GM12873 (cell line): Measurements from ENCODE around the gene PASD1.

ENCODE experiments used
- TF ChIP-seq, protein P1 (sequence below): IDR thresholded peaks from 2 replicates; pipeline ENCODE4 v1.5.1; 2012; ENCODE audit warnings: low read depth, mild to moderate bottlenecking, moderate library complexity, low read length, control low read depth; ENCODE audit not compliant: insufficient read depth; ENCODE audit errors: missing control alignments

Gene PASD1

DNA sequence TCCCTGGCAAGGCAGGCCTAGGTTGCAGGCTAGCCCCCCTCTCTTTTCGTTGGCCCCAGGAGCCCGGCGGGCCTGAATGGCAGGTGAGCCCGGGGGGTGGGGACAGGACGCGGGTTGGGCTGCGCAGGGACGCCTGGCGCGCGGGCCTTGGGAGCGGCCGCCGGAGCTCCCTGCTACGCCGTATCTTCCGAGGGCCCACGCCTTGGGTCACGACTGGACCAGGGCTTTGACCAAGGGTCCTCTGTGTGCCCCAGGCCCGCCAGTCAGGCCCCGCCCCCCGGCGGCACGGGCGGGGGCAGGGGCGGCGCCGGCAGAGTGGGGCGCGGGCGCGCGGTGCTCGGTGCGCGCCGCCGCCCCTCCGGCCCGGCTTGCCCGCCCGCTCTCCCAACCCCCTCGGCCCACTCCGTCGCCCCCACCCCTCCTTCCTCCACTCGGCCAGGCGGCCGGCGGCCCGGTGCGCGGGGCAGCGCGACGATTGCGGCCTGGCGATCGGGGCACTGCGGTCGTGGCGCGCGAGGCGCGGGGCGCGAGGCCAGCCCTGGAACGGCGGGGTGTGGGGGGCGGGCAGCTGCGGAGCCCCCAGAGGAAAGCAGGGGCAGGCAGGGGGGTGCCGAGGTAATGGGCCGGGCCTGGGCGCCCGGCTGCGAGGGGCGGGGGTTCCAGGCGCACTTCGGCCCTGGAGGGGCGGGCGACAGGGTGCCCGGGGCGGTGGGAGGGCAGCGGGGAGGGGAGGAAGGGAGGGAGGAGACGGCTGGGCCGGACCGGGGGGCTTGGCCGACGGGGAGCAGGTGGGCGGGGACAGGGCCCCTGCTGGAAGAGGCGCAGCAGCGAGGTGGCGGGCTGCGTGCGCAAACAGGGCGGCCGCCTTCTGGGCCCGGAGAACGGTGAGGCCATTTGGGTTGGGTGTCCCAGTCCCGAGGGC lies 131.4 kb downstream of the PASD1 start, which contains the start of gene PRRG3:
Gene PRRG3, plus strand, starts transcription at position 798 of the 922 bp plus-strand sequence. CDS start 3,357 bp downstream, outside the sequence.
- TF ChIP-seq, protein P1, sequence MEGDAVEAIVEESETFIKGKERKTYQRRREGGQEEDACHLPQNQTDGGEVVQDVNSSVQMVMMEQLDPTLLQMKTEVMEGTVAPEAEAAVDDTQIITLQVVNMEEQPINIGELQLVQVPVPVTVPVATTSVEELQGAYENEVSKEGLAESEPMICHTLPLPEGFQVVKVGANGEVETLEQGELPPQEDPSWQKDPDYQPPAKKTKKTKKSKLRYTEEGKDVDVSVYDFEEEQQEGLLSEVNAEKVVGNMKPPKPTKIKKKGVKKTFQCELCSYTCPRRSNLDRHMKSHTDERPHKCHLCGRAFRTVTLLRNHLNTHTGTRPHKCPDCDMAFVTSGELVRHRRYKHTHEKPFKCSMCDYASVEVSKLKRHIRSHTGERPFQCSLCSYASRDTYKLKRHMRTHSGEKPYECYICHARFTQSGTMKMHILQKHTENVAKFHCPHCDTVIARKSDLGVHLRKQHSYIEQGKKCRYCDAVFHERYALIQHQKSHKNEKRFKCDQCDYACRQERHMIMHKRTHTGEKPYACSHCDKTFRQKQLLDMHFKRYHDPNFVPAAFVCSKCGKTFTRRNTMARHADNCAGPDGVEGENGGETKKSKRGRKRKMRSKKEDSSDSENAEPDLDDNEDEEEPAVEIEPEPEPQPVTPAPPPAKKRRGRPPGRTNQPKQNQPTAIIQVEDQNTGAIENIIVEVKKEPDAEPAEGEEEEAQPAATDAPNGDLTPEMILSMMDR, result no peak

DNA sequence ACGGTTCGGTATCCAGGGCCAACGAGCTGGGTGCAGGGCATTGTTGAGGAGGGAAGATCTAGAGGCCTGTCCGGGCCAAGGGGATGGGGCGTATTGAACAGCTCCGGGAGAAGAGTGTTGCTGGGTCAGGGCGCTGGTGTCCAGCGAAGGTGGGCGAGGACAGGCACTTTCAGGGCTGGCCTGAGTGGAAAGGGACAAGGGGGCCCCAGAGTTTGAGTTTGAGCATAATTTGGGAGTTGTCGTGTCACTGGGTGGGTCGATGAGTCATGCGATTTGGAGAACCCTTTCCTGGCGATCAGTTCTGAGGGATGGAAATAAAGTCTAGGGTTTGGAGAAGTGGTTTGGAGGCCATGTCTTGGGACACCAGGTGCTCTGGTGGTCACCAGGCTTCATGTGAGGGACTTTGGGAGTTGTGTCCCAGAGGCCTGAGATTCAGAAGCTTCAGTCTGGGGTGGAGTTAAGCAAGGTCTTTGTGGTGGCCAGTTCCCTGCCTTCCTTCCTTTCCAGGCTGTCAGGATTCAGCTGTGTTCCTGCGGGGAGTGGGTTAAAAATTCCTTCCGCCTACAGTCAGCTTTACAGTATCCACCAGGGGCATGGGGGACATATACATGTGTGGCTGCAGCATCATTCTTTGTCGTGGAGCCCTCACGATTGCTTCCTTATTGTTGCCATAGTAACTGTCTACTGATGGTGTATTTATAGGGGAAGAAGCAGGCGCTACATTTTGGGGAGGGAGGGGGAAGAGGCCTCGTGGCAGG lies 132.3 kb downstream of the PASD1 start:
- TF ChIP-seq, protein P1, result no peak

DNA sequence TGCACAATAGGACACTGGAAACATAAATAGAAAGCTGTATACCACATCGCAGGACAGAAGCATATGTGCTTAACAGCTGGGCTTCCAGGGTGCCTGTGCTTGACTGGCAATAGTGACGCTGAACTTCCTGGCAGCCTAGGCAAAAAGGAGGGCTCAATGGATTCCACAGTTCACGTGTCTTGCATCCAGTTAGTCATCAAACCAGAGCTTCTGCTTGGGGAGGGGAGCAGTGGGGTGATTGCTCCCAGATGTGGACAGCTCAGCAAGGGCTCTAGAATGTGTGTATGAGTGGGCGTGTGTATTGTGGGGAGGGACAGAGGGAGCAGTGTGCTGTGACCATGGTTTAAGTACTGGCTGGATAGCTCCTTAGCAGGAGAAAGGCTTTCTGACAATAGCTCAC lies 134.0 kb downstream of the PASD1 start:
- TF ChIP-seq, protein P1, result no peak

DNA sequence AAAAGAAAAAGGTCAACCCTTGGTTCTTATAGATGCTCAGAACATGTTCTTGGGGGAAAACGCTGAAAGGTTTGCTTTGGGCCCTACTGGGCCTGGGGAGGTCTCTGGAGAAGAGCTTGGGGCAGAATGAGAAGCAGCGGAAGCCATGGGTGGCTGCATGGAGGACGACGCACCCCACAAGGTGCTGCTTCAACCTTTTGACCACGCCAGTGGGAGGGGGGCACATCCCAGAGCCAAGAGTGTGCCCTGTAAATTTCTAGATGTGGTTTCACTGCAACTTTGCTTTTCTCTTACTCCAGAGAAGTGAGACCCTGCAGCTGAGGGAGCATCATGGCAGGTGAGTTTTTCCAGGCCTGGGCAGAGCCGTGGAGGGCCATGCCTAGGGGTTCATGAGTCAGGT lies 135.0 kb downstream of the PASD1 start:
- TF ChIP-seq, protein P1, result no peak

DNA sequence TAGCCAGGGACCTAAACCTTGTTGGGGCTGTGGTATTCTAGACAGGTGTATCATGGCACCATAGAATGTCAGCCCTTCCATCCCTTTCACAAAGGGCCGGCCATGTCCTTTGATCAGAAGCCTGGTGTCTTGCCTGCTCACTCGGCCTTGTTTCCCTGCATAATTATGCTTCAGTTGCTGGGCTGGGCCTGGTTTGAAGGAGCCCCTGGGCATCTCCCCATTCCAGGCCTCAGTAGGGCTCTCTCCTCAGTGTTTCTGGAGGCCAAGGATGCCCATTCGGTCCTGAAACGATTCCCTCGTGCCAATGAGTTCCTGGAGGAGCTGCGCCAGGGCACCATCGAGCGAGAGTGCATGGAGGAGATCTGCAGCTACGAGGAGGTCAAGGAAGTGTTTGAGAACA lies 136.3 kb downstream of the PASD1 start:
- TF ChIP-seq, protein P1, result no peak

DNA sequence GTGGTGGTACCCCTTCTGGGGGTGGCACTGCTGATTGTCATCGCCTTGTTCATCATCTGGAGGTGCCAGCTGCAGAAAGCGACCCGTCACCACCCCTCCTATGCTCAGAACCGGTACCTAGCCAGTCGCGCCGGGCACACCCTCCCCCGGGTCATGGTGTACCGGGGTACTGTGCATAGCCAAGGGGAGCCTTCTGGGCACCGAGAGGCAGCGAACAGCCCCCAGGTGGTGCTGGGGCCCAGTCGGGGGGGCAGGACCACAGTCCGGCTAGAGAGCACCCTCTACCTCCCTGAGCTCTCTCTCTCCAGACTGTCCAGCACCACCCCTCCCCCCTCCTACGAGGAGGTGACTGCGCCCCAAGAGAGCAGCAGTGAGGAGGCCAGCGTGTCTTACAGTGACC lies 137.1 kb downstream of the PASD1 start:
- TF ChIP-seq, protein P1, result no peak

DNA sequence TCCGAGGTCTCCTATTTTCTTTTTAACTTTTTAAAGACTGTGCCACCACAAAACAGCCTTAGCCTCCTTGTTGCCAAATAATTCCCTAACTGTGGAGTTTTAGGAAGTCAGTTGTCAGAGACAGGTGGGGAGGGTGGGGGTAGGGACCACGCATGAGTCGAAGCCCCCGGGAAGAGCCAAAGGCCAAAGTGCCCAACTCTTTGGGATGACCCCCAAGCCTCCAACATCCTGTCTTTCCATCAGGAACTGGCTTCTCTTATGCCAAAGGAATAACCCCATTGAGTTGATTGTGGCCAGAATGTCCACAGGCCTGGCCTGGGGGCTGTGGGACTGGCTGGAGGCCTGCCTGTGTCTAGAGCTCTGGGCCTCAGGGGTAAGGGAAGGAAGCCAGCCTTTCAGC lies 137.6 kb downstream of the PASD1 start:
- TF ChIP-seq, protein P1, result no peak
